H1 (cell line): ENCODE data around the gene IFI30. TPM values are rescaled to one million over a fixed set of nuclear protein-coding genes. Genes with fewer than 3 reads are reported as not detected.

Source experiments
- CTCF ChIA-PET: fragments of 300-600 bp; sonication (Branson Sonifier 250); formaldehyde crosslinking; loops from one replicate; lab custom pipeline; 2021; ENCODE audit not compliant: partially characterized antibody; lab: Charles Lee
- POLR2A ChIA-PET: fragments of 300-600 bp; sonication (Branson Sonifier 250); formaldehyde crosslinking; loops from one replicate; lab custom pipeline; 2021; ENCODE audit warnings: inconsistent platforms; ENCODE audit not compliant: partially characterized antibody; lab: Charles Lee
- DNase-seq, 2 experiments: peaks; one replicate each; pipeline versions ENCODE4 v3.0.0 to v3.0.0-alpha.2; 2010 to 2022; ENCODE audit warnings: low spot score in 2 of 2, low read depth in 1 of 2, mixed read lengths in 1 of 2
- FAIRE-seq: peaks from 2 replicates; lab custom pipeline; 2011; peaks lifted over from hg19 to GRCh38; lab: Jason Lieb, UNC
- H2AFZ ChIP-seq: 2 replicates; pipeline ENCODE4 v1.8.1; 2012; ENCODE audit warnings: low read length, inconsistent platforms
- H2AK5ac ChIP-seq: 2 replicates; pipeline ENCODE4 v1.6.1; 2013; ENCODE audit warnings: low read depth, low read length
- H2BK120ac ChIP-seq: replicated peaks from 2 replicates; pipeline ENCODE3; 2013; ENCODE audit warnings: low read depth, low read length, inconsistent platforms
- H2BK12ac ChIP-seq: 2 replicates; pipeline ENCODE4 v1.6.1; 2013; ENCODE audit warnings: low read depth, low read length
- H2BK15ac ChIP-seq: 2 replicates; pipeline ENCODE4 v1.6.1; 2013; ENCODE audit warnings: low read length
- H2BK20ac ChIP-seq: 2 replicates; pipeline ENCODE4 v1.6.1; 2013; ENCODE audit warnings: low read length
- H2BK5ac ChIP-seq: 2 replicates; pipeline ENCODE4 v1.6.1; 2013; ENCODE audit warnings: low read depth, low read length
- H3K14ac ChIP-seq: 2 replicates; pipeline ENCODE4 v1.6.1; 2013; ENCODE audit warnings: inconsistent platforms; ENCODE audit not compliant: insufficient read length
- H3K18ac ChIP-seq: 2 replicates; pipeline ENCODE4 v1.6.1; 2013; ENCODE audit warnings: low read length; ENCODE audit errors: extremely low read depth
- H3K23ac ChIP-seq: 2 replicates; pipeline ENCODE4 v1.6.1; 2013; ENCODE audit warnings: inconsistent platforms; ENCODE audit not compliant: insufficient read length
- H3K23me2 ChIP-seq: 2 replicates; pipeline ENCODE4 v1.6.1; 2013; ENCODE audit warnings: low read depth, low read length
- H3K27ac ChIP-seq: 2 replicates; pipeline ENCODE4 v1.6.1; 2011; ENCODE audit warnings: low read depth, low read length, inconsistent platforms
- H3K27me3 ChIP-seq, 4 experiments: replicated peaks in 1 of 4; 1 replicate in 1 of 4; 2 replicates in 3 of 4; pipeline versions ENCODE4 v1.6.1 to v1.8.1; 2011 to 2013; ENCODE audit warnings: low read length in 3 of 4, mild to moderate bottlenecking in 3 of 4, inconsistent platforms in 2 of 4, mixed read lengths in 2 of 4, moderate library complexity in 1 of 4; ENCODE audit not compliant: control insufficient read depth in 3 of 4, insufficient read depth in 3 of 4; ENCODE audit errors: extremely low read depth in 1 of 4
- H3K36me3 ChIP-seq, 4 experiments: 2 replicates each; pipeline versions ENCODE4 v1.6.1 to v1.8.1; 2011 to 2013; ENCODE audit warnings: mild to moderate bottlenecking in 4 of 4, low read length in 3 of 4, moderate library complexity in 2 of 4, control low read depth in 1 of 4, inconsistent platforms in 1 of 4; ENCODE audit not compliant: insufficient read depth in 4 of 4, control insufficient read depth in 2 of 4
- H3K4ac ChIP-seq: replicated peaks from 2 replicates; pipeline ENCODE3; 2013; ENCODE audit warnings: low read length, low read depth, mixed read lengths, inconsistent platforms; ENCODE audit not compliant: insufficient read length
- H3K4me1 ChIP-seq, 4 experiments: replicated peaks in 1 of 4; 1 replicate in 1 of 4; 2 replicates in 3 of 4; pipeline versions ENCODE4 v1.6.1 to v1.8.1; 2011 to 2013; ENCODE audit warnings: low read length in 3 of 4, inconsistent platforms in 2 of 4, mixed read lengths in 1 of 4; ENCODE audit not compliant: insufficient read depth in 4 of 4, control insufficient read depth in 3 of 4
- H3K4me2 ChIP-seq, 2 experiments: 2 replicates each; pipeline versions ENCODE4 v1.6.1 to v1.8.1; 2011 to 2013; ENCODE audit warnings: low read depth in 2 of 2, low read length in 2 of 2, control low read depth in 1 of 2, inconsistent platforms in 1 of 2, mild to moderate bottlenecking in 1 of 2; ENCODE audit not compliant: insufficient read depth in 1 of 2
- H3K4me3 ChIP-seq, 4 experiments: fragments of 200-600, 300-600 bp in 1 of 4; sonication (generic), shearing (Covaris generic), sonication (Bioruptor Twin) in 1 of 4; 2 replicates each; pipeline versions ENCODE4 v1.5.1 to v1.8.1; 2011 to 2016; ENCODE audit warnings: low read length in 4 of 4, low read depth in 3 of 4, control low read depth in 2 of 4, inconsistent platforms in 2 of 4, mild to moderate bottlenecking in 2 of 4, mixed read lengths in 1 of 4, moderate library complexity in 1 of 4; ENCODE audit not compliant: insufficient read depth in 2 of 4; ENCODE audit errors: extremely low read depth in 1 of 4
- H3K56ac ChIP-seq: replicated peaks from 2 replicates; pipeline ENCODE3; 2013; ENCODE audit warnings: low read depth, mild to moderate bottlenecking, mixed read lengths, low read length, inconsistent platforms; ENCODE audit not compliant: insufficient read length
- H3K79me1 ChIP-seq: 2 replicates; pipeline ENCODE4 v1.6.1; 2013; ENCODE audit warnings: low read depth, low read length, control low read depth
- H3K79me2 ChIP-seq, 2 experiments: 2 replicates each; pipeline versions ENCODE4 v1.6.1 to v1.8.1; 2012 to 2013; ENCODE audit warnings: low read length in 2 of 2, mild to moderate bottlenecking in 2 of 2, inconsistent platforms in 1 of 2; ENCODE audit not compliant: insufficient read depth in 2 of 2, control insufficient read depth in 1 of 2
- H3K9ac ChIP-seq, 4 experiments: replicated peaks in 1 of 4; 1 replicate in 1 of 4; 2 replicates in 3 of 4; pipeline versions ENCODE4 v1.6.1 to v1.8.1; 2011 to 2013; ENCODE audit warnings: low read depth in 3 of 4, low read length in 3 of 4, control low read depth in 2 of 4, mild to moderate bottlenecking in 2 of 4, moderate library complexity in 2 of 4, inconsistent platforms in 1 of 4; ENCODE audit errors: extremely low read depth in 1 of 4
- H3K9me3 ChIP-seq, 2 experiments: 2 replicates each; pipeline versions ENCODE4 v1.6.1 to v1.8.1; 2012 to 2013; ENCODE audit warnings: mild to moderate bottlenecking in 2 of 2, moderate library complexity in 2 of 2, control low read depth in 1 of 2, inconsistent platforms in 1 of 2, low read depth in 1 of 2, low read length in 1 of 2, mixed read lengths in 1 of 2; ENCODE audit not compliant: insufficient read depth in 2 of 2
- H4K20me1 ChIP-seq, 2 experiments: replicated peaks in 1 of 2; 2 replicates each; pipeline versions ENCODE3 to v1.8.1; 2011 to 2013; ENCODE audit warnings: inconsistent platforms in 2 of 2, low read length in 2 of 2, mild to moderate bottlenecking in 1 of 2; ENCODE audit not compliant: insufficient read depth in 2 of 2, control insufficient read depth in 1 of 2
- H4K5ac ChIP-seq: 2 replicates; pipeline ENCODE4 v1.6.1; 2013; ENCODE audit warnings: low read length, low read depth, mixed read lengths, inconsistent platforms; ENCODE audit not compliant: insufficient read length
- H4K8ac ChIP-seq: 2 replicates; pipeline ENCODE4 v1.8.0; 2013; ENCODE audit warnings: mild to moderate bottlenecking, moderate library complexity, low read length, inconsistent platforms; ENCODE audit not compliant: insufficient read depth; ENCODE audit errors: extremely low read depth
- H4K91ac ChIP-seq: replicated peaks from 2 replicates; pipeline ENCODE3; 2013; ENCODE audit warnings: low read length, mixed read lengths, inconsistent platforms; ENCODE audit not compliant: insufficient read length
- CBX5 ChIP-seq: fragments of 300-800, 300-1000 bp; sonication (generic); IDR thresholded peaks from 2 replicates; pipeline ENCODE4 v1.7.1; 2016; ENCODE audit warnings: antibody characterized with exemption, low read length, low read depth
- CBX8 ChIP-seq: fragments of 300-800, 300-1000 bp; sonication (generic); IDR thresholded peaks from 2 replicates; pipeline ENCODE4 v1.7.1; 2016; ENCODE audit warnings: low read depth, low read length, borderline replicate concordance
- JUN ChIP-seq: IDR thresholded peaks from 2 replicates; pipeline ENCODE4 v1.6.1; 2011; ENCODE audit warnings: low read depth, mild to moderate bottlenecking, improper control_type of control experiment, low read length
- KDM1A ChIP-seq: fragments of 200-600, 300-600 bp; sonication (generic); IDR thresholded peaks from 2 replicates; pipeline ENCODE4 v1.7.1; 2016; ENCODE audit warnings: mild to moderate bottlenecking, low read length, borderline replicate concordance
- MAFK ChIP-seq: IDR thresholded peaks from 2 replicates; pipeline ENCODE4 v1.6.1; 2012; ENCODE audit warnings: low read depth, mild to moderate bottlenecking, improper control_type of control experiment, low read length
- NANOG ChIP-seq: IDR thresholded peaks from 2 replicates; pipeline ENCODE4 v1.6.1; 2011; ENCODE audit warnings: low read length, low read depth, mild to moderate bottlenecking, inconsistent platforms; ENCODE audit not compliant: insufficient read depth, poor library complexity, severe bottlenecking
- POLR2AphosphoS5 ChIP-seq: IDR thresholded peaks from 2 replicates; pipeline ENCODE4 v1.6.1; 2011; ENCODE audit warnings: low read depth, low read length
- RBBP5 ChIP-seq: IDR thresholded peaks from 2 replicates; pipeline ENCODE4 v1.7.1; 2012; ENCODE audit warnings: low read depth, mild to moderate bottlenecking, inconsistent platforms, low read length, moderate library complexity, borderline replicate concordance
- RXRA ChIP-seq: IDR thresholded peaks from 2 replicates; pipeline ENCODE4 v1.6.1; 2011; ENCODE audit warnings: low read depth, mild to moderate bottlenecking, low read length, moderate library complexity; ENCODE audit not compliant: insufficient read depth
- SIN3A ChIP-seq, 2 experiments: IDR thresholded peaks in 1 of 2; conservative IDR thresholded peaks in 1 of 2; 2 replicates each; pipeline ENCODE4 v1.6.1; 2011 to 2012; ENCODE audit warnings: low read length in 2 of 2, improper control_type of control experiment in 1 of 2, low read depth in 1 of 2, mild to moderate bottlenecking in 1 of 2
- SRF ChIP-seq: IDR thresholded peaks from 2 replicates; pipeline ENCODE4 v1.6.1; 2011; ENCODE audit warnings: mild to moderate bottlenecking, low read depth, low read length, moderate library complexity
- TAF1 ChIP-seq: IDR thresholded peaks from 2 replicates; pipeline ENCODE4 v1.6.1; 2011; ENCODE audit warnings: mild to moderate bottlenecking, low read depth, low read length
- TAF7 ChIP-seq: optimal IDR thresholded peaks from 2 replicates; pipeline ENCODE3; 2011; ENCODE audit warnings: low read depth, mild to moderate bottlenecking, inconsistent platforms, low read length, moderate library complexity, borderline replicate concordance
- TBP ChIP-seq: IDR thresholded peaks from 2 replicates; pipeline ENCODE4 v1.6.1; 2011; ENCODE audit warnings: low read depth, low read length, improper control_type of control experiment
- TCF12 ChIP-seq: IDR thresholded peaks from 2 replicates; pipeline ENCODE4 v1.6.1; 2011; ENCODE audit warnings: low read depth, mild to moderate bottlenecking, low read length
- whole genome bisulfite sequencing, 2 experiments: shearing (Covaris generic) in 1 of 2; methylation state at CpG; one replicate each; pipeline versions ENCODE4 v1.1.6 to v1.1.7; 2013 to 2015; ENCODE audit warnings: low lambda C conversion rate in 2 of 2, mixed read lengths in 2 of 2, inconsistent platforms in 1 of 2, low coverage in 1 of 2, missing lambda C conversion rate in 1 of 2; ENCODE audit not compliant: insufficient replicate concordance in 2 of 2, insufficient coverage in 1 of 2, insufficient read length in 1 of 2; ENCODE audit errors: extremely low coverage in 1 of 2, missing lambda C conversion rate in 1 of 2; 5-methylcytosine and 5-hydroxymethylcytosine counted together
- polyA plus RNA-seq, 7 experiments: library from polyadenylated mRNA; depleted of rRNA in 3 of 7; stranded (reverse) in 5 of 7; unstranded in 2 of 7; fragments of >200 nt in 5 of 7; fragments of 200-250 nt in 2 of 7; gene quantifications; 1 replicate in 5 of 7; 2 replicates in 1 of 7; 4 replicates in 1 of 7; pipeline versions ENCODE4 v1.2.1 to v1.2.3, GENCODE V29; 2011 to 2013; ENCODE audit warnings: missing spikeins in 2 of 7, mixed read lengths in 2 of 7
- total RNA-seq: library from RNA; stranded (reverse); fragmentation: NEBNext Ultra II Directional; extraction: Animal tissue kit (Norgen Biotek cat#: 25700); gene quantifications from 2 replicates; pipeline ENCODE4 v1.2.1, GENCODE V29; 2021

Gene IFI30
- total and polyA plus RNA-seq, 2 of the 8 experiments (the other 6 are each of a cell fraction or from before 2014, with no cell fraction given) = 28.9 to 62.4 TPM

DNA sequence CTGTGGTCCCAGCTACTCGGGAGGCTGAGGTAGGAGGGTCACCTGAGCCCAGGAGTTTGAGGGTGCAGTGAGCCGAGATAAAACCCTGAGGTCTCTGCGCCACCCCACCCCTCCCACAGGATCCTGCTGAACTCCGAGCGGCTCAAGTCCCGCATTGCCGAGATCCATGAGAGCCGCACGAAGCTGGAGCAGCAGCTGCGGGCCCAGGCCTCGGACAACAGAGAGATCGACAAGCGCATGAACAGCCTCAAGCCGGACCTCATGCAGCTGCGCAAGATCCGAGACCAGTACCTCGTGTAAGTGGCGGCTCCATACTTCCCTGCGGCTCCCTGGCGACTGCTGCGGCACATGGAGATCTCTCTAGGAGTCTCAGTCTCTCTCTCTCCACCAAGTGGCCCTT is 6.6 kb upstream of the IFI30 start:
- no peaks in the 10 kb centered on the region for H3K23me2 ChIP-seq
- no peak overlapping the region for H3K14ac ChIP-seq
- no peak overlapping the region for H3K27ac ChIP-seq
- WGBS, 2 experiments = 94% methylated on average over 21 of the region's 21 CpGs; no CpG with 5 or more reads in 1 of the 2 experiments
- no peak overlapping the region for H2BK12ac ChIP-seq
- H3K4ac ChIP-seq = no peak overlapping the region
- H3K79me1 ChIP-seq = no peaks in the 10 kb centered on the region
- peaks cover 9 to 36% (median 23%) of the 10 kb centered on the region in 4 experiments; a peak in 7 of 8 replicates for H3K36me3 ChIP-seq
- H3K23ac ChIP-seq = no peak overlapping the region
- FAIRE-seq (no peak), DNase-seq (no peak)
- H3K9ac ChIP-seq = no peak overlapping the region
- no peak overlapping the region for H3K18ac ChIP-seq
- no peak overlapping the region for H2AFZ ChIP-seq
- H2BK20ac ChIP-seq = no peak overlapping the region
- no peak overlapping the region for H2BK15ac ChIP-seq
- H4K20me1 ChIP-seq = peaks cover 0 to 4% of the 10 kb centered on the region in 2 experiments
- POLR2A ChIA-PET = interaction anchor here (0.6 kb wide), 1 partner anchor 12 kb away, joined by 3 read pairs; no protein-coding TSS in a partner anchor
- no peaks in the 10 kb centered on the region for H3K79me2 ChIP-seq
- H3K9me3 ChIP-seq = no peaks in the 10 kb centered on the region
- no peak overlapping the region for H2BK5ac ChIP-seq
- no peak overlapping the region for H2AK5ac ChIP-seq
- H2BK120ac ChIP-seq = no peak overlapping the region
- no peaks in the 10 kb centered on the region for H3K4me1 ChIP-seq
- H4K8ac ChIP-seq = peak overlapping the region; percentile 2; the same call in 1 of the 2 replicates
- H3K4me3 ChIP-seq = no peak overlapping the region
- H4K91ac ChIP-seq = no peak overlapping the region
- no peak overlapping the region for H4K5ac ChIP-seq
- H3K4me2 ChIP-seq = no peak overlapping the region
- CTCF ChIA-PET = interaction anchor here (0.8 to 2.5 kb wide), 9 partner anchors 10 to 106 kb away, joined by 3 to 17 read pairs (median 5); no protein-coding TSS in a partner anchor
- no peaks in the 10 kb centered on the region for H3K27me3 ChIP-seq
- no peak overlapping the region for H3K56ac ChIP-seq
- TF ChIP-seq TBP (no peak), RBBP5 (no peak), SIN3A (conservative IDR thresholded peaks at IDR 0.05 in 1 of 2, IDR thresholded peaks at IDR 0.05 in 1 of 2; ENCODE audit: low read depth in 1 of 2, low read length in 2 of 2) (no peak), CBX8 (no peak), POLR2AphosphoS5 (no peak), RXRA (no peak), TCF12 (no peak), TAF7 (no peak), NANOG (no peak), SRF (no peak), KDM1A (no peak), CBX5 (no peak), JUN (no peak), MAFK (no peak), TAF1 (no peak)
